Esophagus squamous epithelium (tissue), 5 donors: Measurements from ENCODE around the gene RNLS. TPM values are rescaled to one million over a fixed set of nuclear protein-coding genes. Genes with fewer than 3 reads are reported as not detected.

Experiments
- DNase-seq: peaks from one replicate; lab custom pipeline; 2025; lab: John Stamatoyannopoulos, UW
- H3K27ac ChIP-seq, 4 donors: fragments of 200-600 bp; sonication (generic); one replicate each; pipeline ENCODE4 v1.5.1; 2016 to 2019; ENCODE audit warnings: mild to moderate bottlenecking in 1 of 4
- H3K27me3 ChIP-seq, 4 donors: fragments of 200-600 bp; sonication (generic); 1 replicate in 3 of 4; 2 replicates in 1 of 4; pipeline versions ENCODE4 v1.5.1 to v1.6.0; 2017 to 2021; ENCODE audit warnings: antibody characterized with exemption in 1 of 4
- H3K36me3 ChIP-seq, 3 donors: fragments of 200-600 bp; sonication (generic); one replicate each; pipeline ENCODE4 v1.5.1; 2016 to 2019
- H3K4me1 ChIP-seq, 3 donors: fragments of 200-600 bp; sonication (generic); one replicate each; pipeline ENCODE4 v1.5.1; 2017 to 2019
- H3K4me3 ChIP-seq, 4 donors: fragments of 200-600 bp; sonication (generic); 1 replicate in 3 of 4; 2 replicates in 1 of 4; pipeline ENCODE4 v1.5.1; 2016 to 2019; ENCODE audit warnings: mild to moderate bottlenecking in 2 of 4, moderate library complexity in 1 of 4
- H3K9me3 ChIP-seq, 3 donors: fragments of 200-600 bp; sonication (generic); one replicate each; pipeline ENCODE4 v1.5.1; 2016 to 2019
- POLR2A ChIP-seq, 4 donors: fragments of 450-650 bp; IDR thresholded peaks; one replicate each; pipeline ENCODE4 v1.6.1; 2017; ENCODE audit warnings: antibody characterized with exemption in 4 of 4, mild to moderate bottlenecking in 4 of 4, moderate library complexity in 3 of 4
- WGBS, 2 donors: methylation state at CpG; one replicate each; pipeline ENCODE4 v1.1.5; 2018; 5-methylcytosine and 5-hydroxymethylcytosine counted together
- intact Hi-C: fragments of 100-400 bp; cut with DNase I; formaldehyde crosslinking; loops from one replicate; pipeline ENCODE4 v1.15.0; 2022
- total RNA-seq, 4 donors: library from RNA; depleted of rRNA; stranded (reverse); fragments of >200 nt; gene quantifications; one replicate each; pipeline ENCODE4 v1.1.0, GENCODE V29; 2016
- TF ChIP-seq, protein P1 (sequence below), 6 experiments: fragments of 450-650 bp in 4 of 6; fragments of 200-600 bp in 2 of 6; sonication (generic) in 2 of 6; IDR thresholded peaks; one replicate each; pipeline ENCODE4 v1.5.1; 2016 to 2019; ENCODE audit warnings: antibody characterized with exemption in 6 of 6, mild to moderate bottlenecking in 4 of 6, moderate library complexity in 4 of 6
- donor health status: DM: yes; HTN: yes; CAD: no.

RNLS gene
- total RNA-seq, 4 donors from 2014 or later = 7.9 to 13.5 (median 10.5) TPM

GRCh38 chr10:88270061-88270808 lies 312.9 kb downstream of the RNLS start:
- WGBS, 2 donors = 95% methylated on average over 9 of the region's 9 CpGs
- no peak for TF ChIP-seq POLR2A (IDR thresholded peaks at IDR 0.05)
- TF ChIP-seq, protein P1, sequence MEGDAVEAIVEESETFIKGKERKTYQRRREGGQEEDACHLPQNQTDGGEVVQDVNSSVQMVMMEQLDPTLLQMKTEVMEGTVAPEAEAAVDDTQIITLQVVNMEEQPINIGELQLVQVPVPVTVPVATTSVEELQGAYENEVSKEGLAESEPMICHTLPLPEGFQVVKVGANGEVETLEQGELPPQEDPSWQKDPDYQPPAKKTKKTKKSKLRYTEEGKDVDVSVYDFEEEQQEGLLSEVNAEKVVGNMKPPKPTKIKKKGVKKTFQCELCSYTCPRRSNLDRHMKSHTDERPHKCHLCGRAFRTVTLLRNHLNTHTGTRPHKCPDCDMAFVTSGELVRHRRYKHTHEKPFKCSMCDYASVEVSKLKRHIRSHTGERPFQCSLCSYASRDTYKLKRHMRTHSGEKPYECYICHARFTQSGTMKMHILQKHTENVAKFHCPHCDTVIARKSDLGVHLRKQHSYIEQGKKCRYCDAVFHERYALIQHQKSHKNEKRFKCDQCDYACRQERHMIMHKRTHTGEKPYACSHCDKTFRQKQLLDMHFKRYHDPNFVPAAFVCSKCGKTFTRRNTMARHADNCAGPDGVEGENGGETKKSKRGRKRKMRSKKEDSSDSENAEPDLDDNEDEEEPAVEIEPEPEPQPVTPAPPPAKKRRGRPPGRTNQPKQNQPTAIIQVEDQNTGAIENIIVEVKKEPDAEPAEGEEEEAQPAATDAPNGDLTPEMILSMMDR (IDR thresholded peaks at IDR 0.05) = no peak
- H3K27ac ChIP-seq = no peak overlapping the region
- H3K27me3 ChIP-seq = no peaks in the 10 kb centered on the region
- H3K4me1 ChIP-seq = peaks cover 0 to 17% (median 15%) of the 10 kb centered on the region in 3 donors
- H3K4me3 ChIP-seq = no peak overlapping the region
- intact Hi-C loops = no loop called here
- no peak for DNase-seq
- H3K9me3 ChIP-seq = no peaks in the 10 kb centered on the region
- no peaks in the 10 kb centered on the region for H3K36me3 ChIP-seq

GRCh38 chr10:88262591-88263234 lies 320.4 kb downstream of the RNLS start:
- no peaks in the 10 kb centered on the region for H3K27me3 ChIP-seq
- no peaks in the 10 kb centered on the region for H3K9me3 ChIP-seq
- no peak for DNase-seq
- no peak overlapping the region for H3K27ac ChIP-seq
- intact Hi-C loops = no loop called here
- H3K4me1 ChIP-seq = peaks cover 0 to 6% (median 4%) of the 10 kb centered on the region in 3 donors
- no peak overlapping the region for H3K4me3 ChIP-seq
- no peaks in the 10 kb centered on the region for H3K36me3 ChIP-seq
- TF ChIP-seq, protein P1 (IDR thresholded peaks at IDR 0.05) = no peak
- TF ChIP-seq POLR2A (IDR thresholded peaks at IDR 0.05) = no peak
- WGBS, 2 donors = 84 to 85% methylated on average over 5 of the region's 5 CpGs

DNA sequence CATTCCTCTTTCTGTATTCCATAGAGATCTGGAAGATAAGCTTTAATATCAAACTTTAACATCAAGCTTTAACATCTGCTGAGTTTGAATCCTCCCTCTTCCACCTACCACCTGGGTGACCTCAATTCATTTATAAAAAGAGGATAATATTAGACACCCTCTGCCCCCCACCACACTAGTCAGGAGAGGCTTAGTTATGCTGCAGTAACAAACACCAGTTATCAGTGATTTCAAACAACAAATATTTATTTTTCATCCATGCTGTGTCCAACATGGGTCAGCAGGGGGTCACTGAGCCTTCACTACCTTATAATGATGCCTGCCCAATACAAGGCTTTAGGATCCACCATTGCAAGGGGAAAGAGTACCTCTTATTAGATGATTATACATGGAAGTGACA lies 322.0 kb downstream of the RNLS start:
- Histone ChIP-seq H3K27me3 (no peaks in the 10 kb centered on the region), H3K4me1 (peaks cover 0 to 6% (median 4%) of the 10 kb centered on the region in 3 donors), H3K4me3 (no peak overlapping the region), H3K36me3 (no peaks in the 10 kb centered on the region), H3K9me3 (no peaks in the 10 kb centered on the region), H3K27ac (no peak overlapping the region)
- no peak for DNase-seq
- TF ChIP-seq, protein P1 (IDR thresholded peaks at IDR 0.05) = no peak
- TF ChIP-seq POLR2A (IDR thresholded peaks at IDR 0.05) = no peak
- intact Hi-C loops = no loop called here

GRCh38 chr10:88260329-88261051 lies 322.6 kb downstream of the RNLS start:
- no peaks in the 10 kb centered on the region for H3K27me3 ChIP-seq
- no peaks in the 10 kb centered on the region for H3K36me3 ChIP-seq
- H3K27ac ChIP-seq = no peak overlapping the region
- intact Hi-C loops = no loop called here
- no peak for TF ChIP-seq POLR2A (IDR thresholded peaks at IDR 0.05)
- TF ChIP-seq, protein P1 (IDR thresholded peaks at IDR 0.05) = no peak
- 73 to 94% methylated on average over 1 of the region's 1 CpG for WGBS, 2 donors
- no peak overlapping the region for H3K4me3 ChIP-seq
- H3K4me1 ChIP-seq = peaks cover 0 to 10% (median 4%) of the 10 kb centered on the region in 3 donors
- no peak for DNase-seq
- no peaks in the 10 kb centered on the region for H3K9me3 ChIP-seq

DNA sequence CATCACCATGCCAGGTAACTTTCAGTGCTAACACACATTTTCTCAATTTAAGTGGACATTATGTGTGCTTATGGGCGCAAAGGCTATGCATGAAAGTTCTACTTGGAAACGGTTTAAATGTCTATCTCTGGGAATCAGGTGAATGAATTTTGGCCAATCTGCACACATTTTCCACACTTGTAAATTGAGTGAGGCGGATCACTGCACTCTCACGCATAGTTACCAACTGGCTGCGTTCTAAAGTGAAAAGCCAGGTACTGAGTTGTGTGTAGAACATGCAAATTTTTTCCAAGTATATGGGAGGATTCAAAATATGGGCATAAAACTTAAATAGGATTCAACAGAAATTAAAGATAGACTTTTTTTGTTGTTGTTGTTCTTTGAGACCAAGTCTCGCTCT lies 323.7 kb downstream of the RNLS start:
- peaks cover 8 to 21% (median 10%) of the 10 kb centered on the region in 3 donors for H3K4me1 ChIP-seq
- H3K27me3 ChIP-seq = no peaks in the 10 kb centered on the region
- H3K36me3 ChIP-seq = no peaks in the 10 kb centered on the region
- WGBS, 2 donors = 97 to 99% methylated on average over 6 of the region's 6 CpGs
- no peak overlapping the region for H3K4me3 ChIP-seq
- no peak for DNase-seq
- H3K27ac ChIP-seq = no peak overlapping the region
- H3K9me3 ChIP-seq = no peaks in the 10 kb centered on the region
- intact Hi-C loops = no loop called here
- TF ChIP-seq, protein P1 (IDR thresholded peaks at IDR 0.05) = no peak
- no peak for TF ChIP-seq POLR2A (IDR thresholded peaks at IDR 0.05)
